ENCODE measurements around the gene ACLY. TPM values are rescaled to one million over a fixed set of nuclear protein-coding genes. Genes with fewer than 3 reads are reported as not detected.

ACLY gene
- total and polyA plus RNA-seq, 10 of the 15 experiments (the other 5 are each of a cell fraction or from before 2014, with no cell fraction given) = 32.6 to 224 (median 114) TPM

GRCh38 chr17:41870627-41871026 lies 48.1 kb downstream of the ACLY start:
- no peak for FAIRE-seq
- Histone ChIP-seq H4K20me1 (ENCODE audit: control insufficient read depth, insufficient read depth) (no peaks in the 10 kb centered on the region; the same call in 1 of the 2 replicates), H3K4me1 (ENCODE audit: control insufficient read depth, insufficient read depth, low read length) (peaks cover under 1% of the 10 kb centered on the region; the same call in 1 of the 2 replicates), H3K79me2 (ENCODE audit: control insufficient read depth, insufficient read depth, low read length) (no peaks in the 10 kb centered on the region), H3K4me3 (no peak overlapping the region), H3K9me3 (replicated peaks; ENCODE audit: control insufficient read depth, insufficient read depth, low read length) (no peaks in the 10 kb centered on the region), H3K27ac (ENCODE audit: control insufficient read depth, insufficient read depth) (no peak overlapping the region), H3K9ac (ENCODE audit: control insufficient read depth, insufficient read depth, low read length) (no peak overlapping the region), H3K27me3 (replicated peaks in 1 of 2; ENCODE audit: control insufficient read depth in 2 of 2, insufficient read depth in 2 of 2, low read length in 1 of 2) (no peaks in the 10 kb centered on the region), H3K36me3 (ENCODE audit: control insufficient read depth in 2 of 2, insufficient read depth in 2 of 2, low read length in 1 of 2) (peaks cover 24 to 43% of the 10 kb centered on the region in 2 experiments), H2AFZ (ENCODE audit: control insufficient read depth, low read depth, low read length) (no peak overlapping the region), H3K4me2 (ENCODE audit: control insufficient read depth, insufficient read depth) (no peak overlapping the region)
- no peak for ATAC-seq
- ChIA-PET CTCF (no interaction called here), POLR2A (interaction anchor here (0.6 kb wide), 1 partner anchor 75 kb away, joined by 3 read pairs; no protein-coding TSS in a partner anchor), RAD21 (ENCODE audit: unreplicated experiment) (no interaction called here), SMC1A (ENCODE audit: uncharacterized antibody, unreplicated experiment) (interaction anchor here (1.0 kb wide), 1 partner anchor 10 kb away, joined by 3 read pairs; no protein-coding TSS in a partner anchor)
- TF ChIP-seq NFYB (IDR thresholded peaks at IDR 0.05; ENCODE audit: insufficient read depth, low read depth, low read length) (peak; percentile 36; the same call in 1 of the 2 replicates), YBX1 (IDR thresholded peaks at IDR 0.05) (no peak)
- intact Hi-C loops (cut with micrococcal nuclease; ENCODE audit: unreplicated experiment) = no loop called here
- TSS peak; percentile 48 for BruUV-seq (replicated peaks)
- in situ Hi-C loops (cut with MboI) = no loop called here
- DNase-seq (ENCODE audit: low read depth, low spot score) = no peak
- 98% methylated on average over 7 of the region's 7 CpGs for WGBS (ENCODE audit: insufficient coverage, insufficient replicate concordance, low lambda C conversion rate, missing lambda C conversion rate)

DNA sequence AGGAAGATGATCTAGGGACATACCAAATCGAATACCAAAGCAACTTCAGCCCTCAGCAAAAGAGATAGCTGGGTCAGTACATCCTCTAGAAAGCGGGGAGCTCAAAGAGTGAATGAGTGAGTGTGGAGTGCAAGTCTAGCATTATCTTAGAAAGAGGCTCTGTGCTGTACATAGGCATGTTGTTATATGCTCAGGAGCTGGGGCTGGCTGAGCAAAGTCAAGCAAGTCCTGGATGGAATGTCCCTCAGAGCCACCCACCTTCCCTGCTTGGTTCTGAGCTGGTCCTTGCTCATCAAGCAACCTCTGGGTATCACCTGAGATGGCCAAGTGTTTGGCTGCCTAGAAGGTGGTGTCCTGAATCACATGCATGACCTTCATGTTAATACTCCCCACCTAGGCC lies 48.7 kb downstream of the ACLY start:
- in situ Hi-C loops (cut with MboI) = no loop called here
- no peak for TF ChIP-seq SPI1 (IDR thresholded peaks at IDR 0.05; ENCODE audit: borderline replicate concordance, insufficient read depth, low read depth, low read length)
- TF ChIP-seq EP300 (IDR thresholded peaks at IDR 0.05; ENCODE audit: borderline replicate concordance in 1 of 2, control insufficient read depth in 1 of 2, low read depth in 2 of 2, low read length in 2 of 2) = no peak
- TF ChIP-seq NR2F1 (conservative IDR thresholded peaks at IDR 0.05) = no peak
- no peak for TF ChIP-seq HCFC1 (IDR thresholded peaks at IDR 0.05; ENCODE audit: low read length)
- TF ChIP-seq, protein P1, sequence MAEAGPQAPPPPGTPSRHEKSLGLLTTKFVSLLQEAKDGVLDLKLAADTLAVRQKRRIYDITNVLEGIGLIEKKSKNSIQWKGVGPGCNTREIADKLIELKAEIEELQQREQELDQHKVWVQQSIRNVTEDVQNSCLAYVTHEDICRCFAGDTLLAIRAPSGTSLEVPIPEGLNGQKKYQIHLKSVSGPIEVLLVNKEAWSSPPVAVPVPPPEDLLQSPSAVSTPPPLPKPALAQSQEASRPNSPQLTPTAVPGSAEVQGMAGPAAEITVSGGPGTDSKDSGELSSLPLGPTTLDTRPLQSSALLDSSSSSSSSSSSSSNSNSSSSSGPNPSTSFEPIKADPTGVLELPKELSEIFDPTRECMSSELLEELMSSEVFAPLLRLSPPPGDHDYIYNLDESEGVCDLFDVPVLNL (IDR thresholded peaks at IDR 0.05; ENCODE audit: low read depth, low read length) = no peak
- no peak for TF ChIP-seq ZNF217 (IDR thresholded peaks at IDR 0.05)
- TF ChIP-seq ZBTB33 (IDR thresholded peaks at IDR 0.05) = no peak
- no peak for TF ChIP-seq SMC3 (IDR thresholded peaks at IDR 0.05; ENCODE audit: borderline replicate concordance, low read length)
- TF ChIP-seq MYC (IDR thresholded peaks at IDR 0.05; ENCODE audit: insufficient read depth, insufficient read length, insufficient replicate concordance, low read length, severe bottlenecking) = no peak
- TF ChIP-seq, protein P2, sequence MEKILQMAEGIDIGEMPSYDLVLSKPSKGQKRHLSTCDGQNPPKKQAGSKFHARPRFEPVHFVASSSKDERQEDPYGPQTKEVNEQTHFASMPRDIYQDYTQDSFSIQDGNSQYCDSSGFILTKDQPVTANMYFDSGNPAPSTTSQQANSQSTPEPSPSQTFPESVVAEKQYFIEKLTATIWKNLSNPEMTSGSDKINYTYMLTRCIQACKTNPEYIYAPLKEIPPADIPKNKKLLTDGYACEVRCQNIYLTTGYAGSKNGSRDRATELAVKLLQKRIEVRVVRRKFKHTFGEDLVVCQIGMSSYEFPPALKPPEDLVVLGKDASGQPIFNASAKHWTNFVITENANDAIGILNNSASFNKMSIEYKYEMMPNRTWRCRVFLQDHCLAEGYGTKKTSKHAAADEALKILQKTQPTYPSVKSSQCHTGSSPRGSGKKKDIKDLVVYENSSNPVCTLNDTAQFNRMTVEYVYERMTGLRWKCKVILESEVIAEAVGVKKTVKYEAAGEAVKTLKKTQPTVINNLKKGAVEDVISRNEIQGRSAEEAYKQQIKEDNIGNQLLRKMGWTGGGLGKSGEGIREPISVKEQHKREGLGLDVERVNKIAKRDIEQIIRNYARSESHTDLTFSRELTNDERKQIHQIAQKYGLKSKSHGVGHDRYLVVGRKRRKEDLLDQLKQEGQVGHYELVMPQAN (conservative IDR thresholded peaks at IDR 0.05) = no peak

More for the DNA sequence above, 48.7 kb downstream of the ACLY start:
- Histone ChIP-seq H3K4me1 (ENCODE audit: control insufficient read depth, insufficient read depth, low read length) (peaks cover 3% of the 10 kb centered on the region; the same call in 1 of the 2 replicates), H3K9ac (ENCODE audit: control insufficient read depth, insufficient read depth, low read length) (no peak overlapping the region), H3K36me3 (ENCODE audit: control insufficient read depth in 2 of 2, insufficient read depth in 2 of 2, low read length in 1 of 2) (peaks cover 24 to 43% of the 10 kb centered on the region in 2 experiments), H3K4me3 (no peak overlapping the region), H3K4me2 (ENCODE audit: control insufficient read depth, insufficient read depth) (no peak overlapping the region), H3K27ac (ENCODE audit: control insufficient read depth, insufficient read depth) (no peak overlapping the region), H4K20me1 (ENCODE audit: control insufficient read depth, insufficient read depth) (no peaks in the 10 kb centered on the region; the same call in 1 of the 2 replicates), H3K79me2 (ENCODE audit: control insufficient read depth, insufficient read depth, low read length) (peaks cover under 1% of the 10 kb centered on the region; the same call in 1 of the 2 replicates), H2AFZ (ENCODE audit: control insufficient read depth, low read depth, low read length) (no peak overlapping the region), H3K27me3 (replicated peaks in 1 of 2; ENCODE audit: control insufficient read depth in 2 of 2, insufficient read depth in 2 of 2, low read length in 1 of 2) (no peaks in the 10 kb centered on the region), H3K9me3 (replicated peaks; ENCODE audit: control insufficient read depth, insufficient read depth, low read length) (no peaks in the 10 kb centered on the region)
- DNase-seq (ENCODE audit: low read depth, low spot score) = no peak
- RAD21 ChIA-PET (ENCODE audit: unreplicated experiment) = no interaction called here
- SMC1A ChIA-PET (ENCODE audit: uncharacterized antibody, unreplicated experiment) = interaction anchor here (1.0 kb wide), 1 partner anchor 9 kb away, joined by 3 read pairs; no protein-coding TSS in a partner anchor
- BruUV-seq (replicated peaks) = no TSS peak
- no peak for ATAC-seq
- POLR2A ChIA-PET = interaction anchor here (0.6 kb wide), 1 partner anchor 75 kb away, joined by 3 read pairs; no protein-coding TSS in a partner anchor
- no peak for FAIRE-seq
- WGBS (ENCODE audit: insufficient coverage, insufficient replicate concordance, low lambda C conversion rate, missing lambda C conversion rate) = 94% methylated on average over 2 of the region's 2 CpGs
- intact Hi-C loops (cut with micrococcal nuclease; ENCODE audit: unreplicated experiment) = no loop called here
- CTCF ChIA-PET = no interaction called here

All from GM12878 (cell line).